H1 (cell line): ENCODE data around the gene SH2D1B. TPM values are rescaled to one million over a fixed set of nuclear protein-coding genes. Genes with fewer than 3 reads are reported as not detected.

ENCODE experiments used
- CTCF ChIA-PET: fragments of 300-600 bp; sonication (Branson Sonifier 250); formaldehyde crosslinking; loops from one replicate; lab custom pipeline; 2021; ENCODE audit not compliant: partially characterized antibody; lab: Charles Lee
- POLR2A ChIA-PET: fragments of 300-600 bp; sonication (Branson Sonifier 250); formaldehyde crosslinking; loops from one replicate; lab custom pipeline; 2021; ENCODE audit warnings: inconsistent platforms; ENCODE audit not compliant: partially characterized antibody; lab: Charles Lee
- DNase-seq, 2 experiments: peaks; one replicate each; pipeline versions ENCODE4 v3.0.0 to v3.0.0-alpha.2; 2010 to 2022; ENCODE audit warnings: low spot score in 2 of 2, low read depth in 1 of 2, mixed read lengths in 1 of 2
- FAIRE-seq: peaks from 2 replicates; lab custom pipeline; 2011; peaks lifted over from hg19 to GRCh38; lab: Jason Lieb, UNC
- H2AFZ ChIP-seq: 2 replicates; pipeline ENCODE4 v1.8.1; 2012; ENCODE audit warnings: low read length, inconsistent platforms
- H2AK5ac ChIP-seq: 2 replicates; pipeline ENCODE4 v1.6.1; 2013; ENCODE audit warnings: low read depth, low read length
- H2BK120ac ChIP-seq: replicated peaks from 2 replicates; pipeline ENCODE3; 2013; ENCODE audit warnings: low read depth, low read length, inconsistent platforms
- H2BK12ac ChIP-seq: 2 replicates; pipeline ENCODE4 v1.6.1; 2013; ENCODE audit warnings: low read depth, low read length
- H2BK15ac ChIP-seq: 2 replicates; pipeline ENCODE4 v1.6.1; 2013; ENCODE audit warnings: low read length
- H2BK20ac ChIP-seq: 2 replicates; pipeline ENCODE4 v1.6.1; 2013; ENCODE audit warnings: low read length
- H2BK5ac ChIP-seq: 2 replicates; pipeline ENCODE4 v1.6.1; 2013; ENCODE audit warnings: low read depth, low read length
- H3K14ac ChIP-seq: 2 replicates; pipeline ENCODE4 v1.6.1; 2013; ENCODE audit warnings: inconsistent platforms; ENCODE audit not compliant: insufficient read length
- H3K18ac ChIP-seq: 2 replicates; pipeline ENCODE4 v1.6.1; 2013; ENCODE audit warnings: low read length; ENCODE audit errors: extremely low read depth
- H3K23ac ChIP-seq: 2 replicates; pipeline ENCODE4 v1.6.1; 2013; ENCODE audit warnings: inconsistent platforms; ENCODE audit not compliant: insufficient read length
- H3K23me2 ChIP-seq: 2 replicates; pipeline ENCODE4 v1.6.1; 2013; ENCODE audit warnings: low read depth, low read length
- H3K27ac ChIP-seq: 2 replicates; pipeline ENCODE4 v1.6.1; 2011; ENCODE audit warnings: low read depth, low read length, inconsistent platforms
- H3K27me3 ChIP-seq, 4 experiments: replicated peaks in 1 of 4; 1 replicate in 1 of 4; 2 replicates in 3 of 4; pipeline versions ENCODE4 v1.6.1 to v1.8.1; 2011 to 2013; ENCODE audit warnings: low read length in 3 of 4, mild to moderate bottlenecking in 3 of 4, inconsistent platforms in 2 of 4, mixed read lengths in 2 of 4, moderate library complexity in 1 of 4; ENCODE audit not compliant: control insufficient read depth in 3 of 4, insufficient read depth in 3 of 4; ENCODE audit errors: extremely low read depth in 1 of 4
- H3K36me3 ChIP-seq, 4 experiments: 2 replicates each; pipeline versions ENCODE4 v1.6.1 to v1.8.1; 2011 to 2013; ENCODE audit warnings: mild to moderate bottlenecking in 4 of 4, low read length in 3 of 4, moderate library complexity in 2 of 4, control low read depth in 1 of 4, inconsistent platforms in 1 of 4; ENCODE audit not compliant: insufficient read depth in 4 of 4, control insufficient read depth in 2 of 4
- H3K4ac ChIP-seq: replicated peaks from 2 replicates; pipeline ENCODE3; 2013; ENCODE audit warnings: low read length, low read depth, mixed read lengths, inconsistent platforms; ENCODE audit not compliant: insufficient read length
- H3K4me1 ChIP-seq, 4 experiments: replicated peaks in 1 of 4; 1 replicate in 1 of 4; 2 replicates in 3 of 4; pipeline versions ENCODE4 v1.6.1 to v1.8.1; 2011 to 2013; ENCODE audit warnings: low read length in 3 of 4, inconsistent platforms in 2 of 4, mixed read lengths in 1 of 4; ENCODE audit not compliant: insufficient read depth in 4 of 4, control insufficient read depth in 3 of 4
- H3K4me2 ChIP-seq, 2 experiments: 2 replicates each; pipeline versions ENCODE4 v1.6.1 to v1.8.1; 2011 to 2013; ENCODE audit warnings: low read depth in 2 of 2, low read length in 2 of 2, control low read depth in 1 of 2, inconsistent platforms in 1 of 2, mild to moderate bottlenecking in 1 of 2; ENCODE audit not compliant: insufficient read depth in 1 of 2
- H3K4me3 ChIP-seq, 4 experiments: fragments of 200-600, 300-600 bp in 1 of 4; sonication (generic), shearing (Covaris generic), sonication (Bioruptor Twin) in 1 of 4; 2 replicates each; pipeline versions ENCODE4 v1.5.1 to v1.8.1; 2011 to 2016; ENCODE audit warnings: low read length in 4 of 4, low read depth in 3 of 4, control low read depth in 2 of 4, inconsistent platforms in 2 of 4, mild to moderate bottlenecking in 2 of 4, mixed read lengths in 1 of 4, moderate library complexity in 1 of 4; ENCODE audit not compliant: insufficient read depth in 2 of 4; ENCODE audit errors: extremely low read depth in 1 of 4
- H3K56ac ChIP-seq: replicated peaks from 2 replicates; pipeline ENCODE3; 2013; ENCODE audit warnings: low read depth, mild to moderate bottlenecking, mixed read lengths, low read length, inconsistent platforms; ENCODE audit not compliant: insufficient read length
- H3K79me1 ChIP-seq: 2 replicates; pipeline ENCODE4 v1.6.1; 2013; ENCODE audit warnings: low read depth, low read length, control low read depth
- H3K79me2 ChIP-seq, 2 experiments: 2 replicates each; pipeline versions ENCODE4 v1.6.1 to v1.8.1; 2012 to 2013; ENCODE audit warnings: low read length in 2 of 2, mild to moderate bottlenecking in 2 of 2, inconsistent platforms in 1 of 2; ENCODE audit not compliant: insufficient read depth in 2 of 2, control insufficient read depth in 1 of 2
- H3K9ac ChIP-seq, 4 experiments: replicated peaks in 1 of 4; 1 replicate in 1 of 4; 2 replicates in 3 of 4; pipeline versions ENCODE4 v1.6.1 to v1.8.1; 2011 to 2013; ENCODE audit warnings: low read depth in 3 of 4, low read length in 3 of 4, control low read depth in 2 of 4, mild to moderate bottlenecking in 2 of 4, moderate library complexity in 2 of 4, inconsistent platforms in 1 of 4; ENCODE audit errors: extremely low read depth in 1 of 4
- H3K9me3 ChIP-seq, 2 experiments: 2 replicates each; pipeline versions ENCODE4 v1.6.1 to v1.8.1; 2012 to 2013; ENCODE audit warnings: mild to moderate bottlenecking in 2 of 2, moderate library complexity in 2 of 2, control low read depth in 1 of 2, inconsistent platforms in 1 of 2, low read depth in 1 of 2, low read length in 1 of 2, mixed read lengths in 1 of 2; ENCODE audit not compliant: insufficient read depth in 2 of 2
- H4K20me1 ChIP-seq, 2 experiments: replicated peaks in 1 of 2; 2 replicates each; pipeline versions ENCODE3 to v1.8.1; 2011 to 2013; ENCODE audit warnings: inconsistent platforms in 2 of 2, low read length in 2 of 2, mild to moderate bottlenecking in 1 of 2; ENCODE audit not compliant: insufficient read depth in 2 of 2, control insufficient read depth in 1 of 2
- H4K5ac ChIP-seq: 2 replicates; pipeline ENCODE4 v1.6.1; 2013; ENCODE audit warnings: low read length, low read depth, mixed read lengths, inconsistent platforms; ENCODE audit not compliant: insufficient read length
- H4K8ac ChIP-seq: 2 replicates; pipeline ENCODE4 v1.8.0; 2013; ENCODE audit warnings: mild to moderate bottlenecking, moderate library complexity, low read length, inconsistent platforms; ENCODE audit not compliant: insufficient read depth; ENCODE audit errors: extremely low read depth
- H4K91ac ChIP-seq: replicated peaks from 2 replicates; pipeline ENCODE3; 2013; ENCODE audit warnings: low read length, mixed read lengths, inconsistent platforms; ENCODE audit not compliant: insufficient read length
- WGBS, 2 experiments: shearing (Covaris generic) in 1 of 2; methylation state at CpG; one replicate each; pipeline versions ENCODE4 v1.1.6 to v1.1.7; 2013 to 2015; ENCODE audit warnings: low lambda C conversion rate in 2 of 2, mixed read lengths in 2 of 2, inconsistent platforms in 1 of 2, low coverage in 1 of 2, missing lambda C conversion rate in 1 of 2; ENCODE audit not compliant: insufficient replicate concordance in 2 of 2, insufficient coverage in 1 of 2, insufficient read length in 1 of 2; ENCODE audit errors: extremely low coverage in 1 of 2, missing lambda C conversion rate in 1 of 2; 5-methylcytosine and 5-hydroxymethylcytosine counted together
- polyA plus RNA-seq, 7 experiments: library from polyadenylated mRNA; depleted of rRNA in 3 of 7; stranded (reverse) in 5 of 7; unstranded in 2 of 7; fragments of >200 nt in 5 of 7; fragments of 200-250 nt in 2 of 7; gene quantifications; 1 replicate in 5 of 7; 2 replicates in 1 of 7; 4 replicates in 1 of 7; pipeline versions ENCODE4 v1.2.1 to v1.2.3, GENCODE V29; 2011 to 2013; ENCODE audit warnings: missing spikeins in 2 of 7, mixed read lengths in 2 of 7
- total RNA-seq: library from RNA; stranded (reverse); fragmentation: NEBNext Ultra II Directional; extraction: Animal tissue kit (Norgen Biotek cat#: 25700); gene quantifications from 2 replicates; pipeline ENCODE4 v1.2.1, GENCODE V29; 2021

Gene SH2D1B
- total and polyA plus RNA-seq, 2 of the 8 experiments (the other 6 are each of a cell fraction or from before 2014, with no cell fraction given): not detected

DNA sequence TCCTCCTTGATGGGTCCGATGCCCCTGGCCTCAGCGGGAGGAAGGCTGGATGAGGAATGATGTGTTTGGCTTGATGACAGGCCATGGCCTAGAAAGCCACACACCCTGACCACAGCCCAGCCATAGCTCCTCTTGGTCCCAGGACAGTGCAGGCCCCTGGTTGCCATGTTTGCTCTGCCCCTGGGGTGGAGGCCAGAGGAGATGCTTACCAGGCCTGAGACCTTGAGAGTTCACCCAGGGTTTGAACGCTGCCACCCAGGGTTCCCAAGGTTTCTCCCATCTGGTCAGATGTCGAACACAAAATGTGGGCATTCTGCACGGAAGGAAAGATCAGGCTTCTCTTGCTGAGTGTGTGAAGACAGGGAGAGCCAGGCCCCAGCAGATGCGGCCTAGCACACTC, 27.8 kb downstream of the SH2D1B start:
- Histone ChIP-seq H2BK15ac (no peak overlapping the region), H2AK5ac (no peak overlapping the region), H3K4ac (no peak overlapping the region), H3K56ac (no peak overlapping the region), H3K4me2 (no peak overlapping the region), H3K4me3 (no peak overlapping the region), H4K91ac (no peak overlapping the region), H2BK5ac (no peak overlapping the region), H3K27ac (no peak overlapping the region), H3K79me2 (no peaks in the 10 kb centered on the region), H3K18ac (no peak overlapping the region), H4K5ac (no peak overlapping the region), H3K36me3 (peaks cover 0 to 5% (median 2%) of the 10 kb centered on the region in 4 experiments; a peak in 1 of 8 replicates), H3K23ac (no peak overlapping the region), H3K9ac (no peak overlapping the region), H3K9me3 (no peaks in the 10 kb centered on the region), H3K27me3 (no peaks in the 10 kb centered on the region), H2AFZ (no peak overlapping the region), H3K79me1 (no peaks in the 10 kb centered on the region), H4K20me1 (no peaks in the 10 kb centered on the region), H2BK120ac (no peak overlapping the region), H2BK12ac (no peak overlapping the region), H4K8ac (peak overlapping the region; percentile 51; the same call in 1 of the 2 replicates), H2BK20ac (no peak overlapping the region), H3K14ac (no peak overlapping the region), H3K23me2 (no peaks in the 10 kb centered on the region), H3K4me1 (peaks cover 0 to 2% (median 0%) of the 10 kb centered on the region in 4 experiments; a peak in 2 of 7 replicates)
- FAIRE-seq: no peak
- DNase-seq: no peak
- WGBS, 2 experiments: 98% methylated on average over 4 of the region's 6 CpGs; no CpG with 5 or more reads in 1 of the 2 experiments
- ChIA-PET POLR2A (no interaction called here), CTCF (interaction anchor here (0.7 to 8.1 kb wide), 4 partner anchors 20 to 328 kb away, joined by 3 to 44 read pairs (median 4); no protein-coding TSS in a partner anchor)
